GM12865 (cell line): ENCODE data around the gene GAS2L3.

Source experiments
- DNase-seq: peaks from one replicate; pipeline ENCODE4 v3.0.0; 2010; ENCODE audit warnings: low read depth
- H3K4me3 ChIP-seq: 2 replicates; pipeline ENCODE4 v1.5.1; 2011; ENCODE audit warnings: mild to moderate bottlenecking, low read depth, low read length, control low read depth
- CTCF ChIP-seq: IDR thresholded peaks from 2 replicates; pipeline ENCODE4 v1.5.1; 2011; ENCODE audit warnings: low read length, control low read depth, low read depth, inconsistent platforms; ENCODE audit not compliant: insufficient read depth; ENCODE audit errors: missing control alignments

GAS2L3 gene

DNA sequence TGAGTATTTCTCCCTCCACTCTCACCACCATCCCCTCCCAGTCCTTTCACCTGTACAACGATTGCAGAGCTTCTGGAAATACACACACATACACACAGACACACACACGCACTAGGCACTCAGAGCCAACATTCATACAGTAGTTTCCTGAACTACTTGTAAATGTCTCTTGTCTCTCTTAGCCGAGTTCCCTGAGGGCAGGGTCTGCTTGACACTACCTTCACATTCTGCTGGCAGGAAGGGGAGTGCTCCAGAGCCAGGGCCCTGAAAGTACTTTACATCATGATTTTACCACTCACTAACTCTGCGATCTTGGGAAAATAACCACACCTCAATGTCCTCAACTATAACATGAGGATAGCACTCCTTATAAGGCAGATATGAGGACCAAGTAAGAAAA lies 82.7 kb downstream of the GAS2L3 start:
- TF ChIP-seq CTCF: no peak
- DNase-seq: no peak
- H3K4me3 ChIP-seq: no peak overlapping the region

DNA sequence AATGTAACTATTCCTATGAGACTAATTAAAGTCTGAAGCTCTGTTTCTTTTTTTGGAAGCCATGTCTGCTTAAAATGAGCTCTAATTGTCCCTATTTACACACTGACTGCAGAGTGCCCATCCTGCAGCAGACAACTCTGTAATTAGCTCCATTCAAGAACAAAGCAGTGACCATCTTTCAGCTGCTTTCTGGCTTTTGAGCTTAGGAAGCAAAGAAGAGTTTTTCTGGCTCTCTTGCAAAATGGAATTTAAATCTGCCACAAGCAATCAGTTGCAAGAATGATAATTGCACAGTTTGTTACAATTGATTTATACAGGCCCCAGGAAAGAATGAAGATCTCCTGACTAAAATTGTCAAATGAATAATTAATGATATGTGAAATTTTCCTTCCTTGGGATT lies 83.4 kb downstream of the GAS2L3 start:
- no peak for TF ChIP-seq CTCF
- no peak for DNase-seq
- H3K4me3 ChIP-seq: no peak overlapping the region

DNA sequence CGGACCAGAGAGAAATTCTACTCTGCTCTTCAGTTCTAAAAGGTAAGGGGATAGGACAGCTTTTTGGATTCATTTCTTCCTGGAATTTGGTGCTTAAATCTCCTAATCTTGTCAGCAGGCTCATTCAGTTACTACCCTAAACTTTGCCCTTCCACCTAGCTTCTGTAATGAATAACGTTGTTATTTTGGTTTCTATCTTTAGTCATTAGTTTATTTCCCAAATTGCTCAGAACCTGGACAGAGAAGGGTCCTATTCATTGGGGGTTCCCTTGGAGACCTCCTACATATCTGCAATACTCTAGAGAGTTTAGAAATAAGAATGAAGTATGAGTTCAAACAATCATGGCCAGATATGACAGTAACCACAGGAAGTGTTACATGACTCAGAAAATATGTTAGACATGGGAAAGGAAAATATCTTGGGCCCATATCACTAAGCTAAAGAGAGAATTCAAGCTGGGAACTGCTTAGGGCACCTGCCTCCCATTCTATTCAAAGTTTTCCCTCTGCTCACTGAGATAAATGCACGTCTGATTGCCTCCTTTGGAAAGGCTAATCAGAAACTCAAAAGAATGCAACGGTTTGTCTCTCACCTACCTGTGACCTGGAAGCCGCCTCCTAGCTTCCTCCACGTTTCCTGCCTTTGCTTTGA lies 87.9 kb downstream of the GAS2L3 start:
- DNase-seq: peak; percentile 18
- H3K4me3 ChIP-seq: no peak overlapping the region
- TF ChIP-seq CTCF: no peak

GRCh38 chr12:100666588-100666987 lies 93.1 kb downstream of the GAS2L3 start:
- no peak for DNase-seq
- no peak overlapping the region for H3K4me3 ChIP-seq
- no peak for TF ChIP-seq CTCF

GRCh38 chr12:100668945-100669536 lies 95.6 kb downstream of the GAS2L3 start:
- no peak overlapping the region for H3K4me3 ChIP-seq
- peak; percentile 74 for DNase-seq
- peak; percentile 92 for TF ChIP-seq CTCF

GRCh38 chr12:100669922-100670321 lies 96.4 kb downstream of the GAS2L3 start:
- no peak for DNase-seq
- TF ChIP-seq CTCF: no peak
- H3K4me3 ChIP-seq: no peak overlapping the region
